Endothelial cell of umbilical vein (primary cell): Measurements from ENCODE around the gene CEBPB. TPM values are rescaled to one million over a fixed set of nuclear protein-coding genes. Genes with fewer than 3 reads are reported as not detected.

ENCODE experiments used
- BruUV-seq: library from RNA; stranded (reverse); fragments of 400-500 nt; replicated peaks from 2 replicates; lab custom pipeline; 2021; lab: Mats Ljungman, UMichigan
- CTCF ChIA-PET: fragments of 300-600, 350-600 bp; sonication (Branson Sonifier 250); formaldehyde crosslinking; loops from one replicate; lab custom pipeline; 2021; ENCODE audit warnings: antibody characterized with exemption, inconsistent platforms; lab: Charles Lee
- POLR2A ChIA-PET: fragments of 300-600, 350-600 bp; sonication (Branson Sonifier 250); formaldehyde crosslinking; loops from one replicate; lab custom pipeline; 2021; ENCODE audit warnings: antibody characterized with exemption, inconsistent platforms; lab: Charles Lee
- DNase-seq: peaks from one replicate; pipeline ENCODE4 v3.0.0-alpha.2; 2011; ENCODE audit warnings: low read depth, low spot score
- FAIRE-seq: peaks from 2 replicates; lab custom pipeline; 2011; peaks lifted over from hg19 to GRCh38; lab: Jason Lieb, UNC
- H2AFZ ChIP-seq: 2 replicates; pipeline ENCODE4 v1.6.0; 2012; ENCODE audit warnings: low read depth, low read length, control low read depth, inconsistent platforms
- H3K27ac ChIP-seq: 2 replicates; pipeline ENCODE4 v1.5.1; 2011; ENCODE audit warnings: low read depth, mild to moderate bottlenecking, control low read depth, low read length, moderate library complexity; ENCODE audit not compliant: insufficient read depth
- H3K27me3 ChIP-seq, 2 experiments: 2 replicates each; pipeline versions ENCODE4 v1.6.0 to v1.6.1; 2011; ENCODE audit warnings: low read length in 2 of 2, mixed read lengths in 1 of 2; ENCODE audit not compliant: control insufficient read depth in 2 of 2, insufficient read depth in 2 of 2
- H3K36me3 ChIP-seq, 2 experiments: 2 replicates in 1 of 2; 3 replicates in 1 of 2; pipeline ENCODE4 v1.5.1; 2011; ENCODE audit warnings: low read length in 2 of 2, mild to moderate bottlenecking in 1 of 2, moderate library complexity in 1 of 2; ENCODE audit not compliant: control insufficient read depth in 2 of 2, insufficient read depth in 2 of 2; ENCODE audit errors: extremely low read depth in 1 of 2
- H3K4me1 ChIP-seq: 3 replicates; pipeline ENCODE4 v1.5.1; 2011; ENCODE audit warnings: mild to moderate bottlenecking, low read length; ENCODE audit not compliant: control insufficient read depth, insufficient read depth; ENCODE audit errors: extremely low read depth
- H3K4me2 ChIP-seq: 2 replicates; pipeline ENCODE4 v1.6.1; 2011; ENCODE audit warnings: low read length, control low read depth, mixed read lengths; ENCODE audit not compliant: insufficient read depth
- H3K4me3 ChIP-seq, 3 experiments: fragments of 200-600 bp in 1 of 3; sonication (generic), shearing (Covaris generic) in 1 of 3; replicated peaks in 1 of 3; 2 replicates each; pipeline ENCODE4 v1.5.1; 2011 to 2016; ENCODE audit warnings: control low read depth in 3 of 3, low read length in 3 of 3, mild to moderate bottlenecking in 2 of 3, inconsistent platforms in 1 of 3, low read depth in 1 of 3, moderate library complexity in 1 of 3; ENCODE audit not compliant: insufficient read depth in 1 of 3
- H3K79me2 ChIP-seq: 2 replicates; pipeline ENCODE4 v1.6.0; 2012; ENCODE audit warnings: low read length, inconsistent platforms; ENCODE audit not compliant: control insufficient read depth, insufficient read depth
- H3K9ac ChIP-seq: replicated peaks from 2 replicates; pipeline ENCODE3; 2011; ENCODE audit warnings: low read length, control low read depth; ENCODE audit not compliant: insufficient read depth; ENCODE audit errors: extremely low read depth
- H3K9me1 ChIP-seq: replicated peaks from 3 replicates; pipeline ENCODE4 v1.6.0; 2011; ENCODE audit warnings: mild to moderate bottlenecking, low read length; ENCODE audit not compliant: control insufficient read depth, insufficient read depth; ENCODE audit errors: extremely low read depth
- H3K9me3 ChIP-seq: replicated peaks from 2 replicates; pipeline ENCODE4 v1.5.1; 2012; ENCODE audit warnings: low read length, inconsistent platforms; ENCODE audit not compliant: control insufficient read depth, insufficient read depth
- H4K20me1 ChIP-seq: replicated peaks from 2 replicates; pipeline ENCODE3; 2011; ENCODE audit warnings: mild to moderate bottlenecking, low read length; ENCODE audit not compliant: control insufficient read depth, insufficient read depth; ENCODE audit errors: extremely low read depth
- EZH2 ChIP-seq: IDR thresholded peaks from 2 replicates; pipeline ENCODE4 v1.6.1; 2012; ENCODE audit warnings: borderline replicate concordance, low read depth, mild to moderate bottlenecking, moderate library complexity, low read length, inconsistent platforms; ENCODE audit not compliant: severe bottlenecking
- FOS ChIP-seq: IDR thresholded peaks from 2 replicates; pipeline ENCODE4 v1.6.1; 2011; ENCODE audit warnings: mild to moderate bottlenecking, low read length, moderate library complexity, borderline replicate concordance; ENCODE audit not compliant: insufficient read depth
- GATA2 ChIP-seq: IDR thresholded peaks from 2 replicates; pipeline ENCODE4 v1.7.0; 2011; ENCODE audit warnings: low read depth, mild to moderate bottlenecking, moderate library complexity, mixed read lengths, low read length; ENCODE audit not compliant: insufficient read length, insufficient read depth
- JUN ChIP-seq: IDR thresholded peaks from 2 replicates; pipeline ENCODE4 v1.6.1; 2011; ENCODE audit warnings: borderline replicate concordance, low read depth; ENCODE audit not compliant: insufficient read length, insufficient read depth
- MYC ChIP-seq: IDR thresholded peaks from one replicate; pipeline ENCODE4 v1.6.1; 2011; ENCODE audit warnings: mild to moderate bottlenecking, low read depth, low read length
- POLR2A ChIP-seq: IDR thresholded peaks from 2 replicates; pipeline ENCODE4 v1.6.1; 2012; ENCODE audit warnings: low read depth, mild to moderate bottlenecking, control low read depth, low read length
- POLR2AphosphoS5 ChIP-seq: IDR thresholded peaks from 2 replicates; pipeline ENCODE4 v1.6.1; 2012; ENCODE audit warnings: low read depth, mild to moderate bottlenecking, control low read depth, low read length, moderate library complexity; ENCODE audit not compliant: insufficient read depth
- dilution Hi-C: fragments of 300-500 bp; cut with MboI; formaldehyde crosslinking; loops from one replicate; pipeline ENCODE4 v1.15.0; 2019; ENCODE audit warnings: low sequenced_read_pairs; ENCODE audit not compliant: extremely low pct_ligation_motif_present
- intact Hi-C: fragments of 100-400 bp; cut with micrococcal nuclease; formaldehyde crosslinking; loops from one replicate; pipeline ENCODE4 v1.10.0; 2022
- polyA plus RNA-seq, 4 experiments: library from polyadenylated mRNA; depleted of rRNA in 3 of 4; stranded (reverse) in 3 of 4; unstranded in 1 of 4; fragments of >200 nt; gene quantifications; 2 replicates each; pipeline versions ENCODE4 v1.2.1 to v1.2.3, GENCODE V29; 2011 to 2012; ENCODE audit warnings: missing spikeins in 1 of 4
- total RNA-seq: library from RNA; stranded (reverse); gene quantifications from 2 replicates; pipeline ENCODE4 v1.2.3, GENCODE V29; 2021
- TF ChIP-seq, protein P1 (sequence below): IDR thresholded peaks from 2 replicates; pipeline ENCODE4 v1.6.1; 2011; ENCODE audit not compliant: insufficient read depth, insufficient read length
- TF ChIP-seq, protein P2 (sequence below), 2 donors: IDR thresholded peaks; 1 replicate in 1 of 2; 2 replicates in 1 of 2; pipeline ENCODE4 v1.5.1; 2011; ENCODE audit warnings: low read length in 2 of 2, mild to moderate bottlenecking in 2 of 2, moderate library complexity in 2 of 2, control low read depth in 1 of 2, inconsistent platforms in 1 of 2, low read depth in 1 of 2; ENCODE audit not compliant: insufficient read depth in 1 of 2; ENCODE audit errors: extremely low read depth in 1 of 2

CEBPB gene
- total and polyA plus RNA-seq, 2 donors (not counting 3 experiments of a cell fraction or from before 2014, with no cell fraction given): 3.7 to 11.4 TPM

GRCh38 chr20:50211091-50211490, 20.5 kb downstream of the CEBPB start:
- DNase-seq (no peak), FAIRE-seq (no peak)
- no peaks in the 10 kb centered on the region for H3K79me2 ChIP-seq
- H3K4me3 ChIP-seq: no peak overlapping the region
- H3K9me3 ChIP-seq: no peaks in the 10 kb centered on the region
- H3K27ac ChIP-seq: no peak overlapping the region
- dilution Hi-C loops: no loop called here
- no peaks in the 10 kb centered on the region for H3K9me1 ChIP-seq
- CTCF ChIA-PET: no interaction called here
- H2AFZ ChIP-seq: no peak overlapping the region
- H3K9ac ChIP-seq: no peak overlapping the region
- H3K27me3 ChIP-seq: peaks cover 7 to 17% of the 10 kb centered on the region in 2 experiments
- TF ChIP-seq, protein P1, sequence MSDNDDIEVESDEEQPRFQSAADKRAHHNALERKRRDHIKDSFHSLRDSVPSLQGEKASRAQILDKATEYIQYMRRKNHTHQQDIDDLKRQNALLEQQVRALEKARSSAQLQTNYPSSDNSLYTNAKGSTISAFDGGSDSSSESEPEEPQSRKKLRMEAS: no peak
- no peak for TF ChIP-seq EZH2
- no peak for TF ChIP-seq POLR2A
- TF ChIP-seq GATA2: no peak
- TF ChIP-seq, protein P2, sequence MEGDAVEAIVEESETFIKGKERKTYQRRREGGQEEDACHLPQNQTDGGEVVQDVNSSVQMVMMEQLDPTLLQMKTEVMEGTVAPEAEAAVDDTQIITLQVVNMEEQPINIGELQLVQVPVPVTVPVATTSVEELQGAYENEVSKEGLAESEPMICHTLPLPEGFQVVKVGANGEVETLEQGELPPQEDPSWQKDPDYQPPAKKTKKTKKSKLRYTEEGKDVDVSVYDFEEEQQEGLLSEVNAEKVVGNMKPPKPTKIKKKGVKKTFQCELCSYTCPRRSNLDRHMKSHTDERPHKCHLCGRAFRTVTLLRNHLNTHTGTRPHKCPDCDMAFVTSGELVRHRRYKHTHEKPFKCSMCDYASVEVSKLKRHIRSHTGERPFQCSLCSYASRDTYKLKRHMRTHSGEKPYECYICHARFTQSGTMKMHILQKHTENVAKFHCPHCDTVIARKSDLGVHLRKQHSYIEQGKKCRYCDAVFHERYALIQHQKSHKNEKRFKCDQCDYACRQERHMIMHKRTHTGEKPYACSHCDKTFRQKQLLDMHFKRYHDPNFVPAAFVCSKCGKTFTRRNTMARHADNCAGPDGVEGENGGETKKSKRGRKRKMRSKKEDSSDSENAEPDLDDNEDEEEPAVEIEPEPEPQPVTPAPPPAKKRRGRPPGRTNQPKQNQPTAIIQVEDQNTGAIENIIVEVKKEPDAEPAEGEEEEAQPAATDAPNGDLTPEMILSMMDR (IDR thresholded peaks at IDR 0.05; ENCODE audit: extremely low read depth in 1 of 2, insufficient read depth in 1 of 2, low read depth in 1 of 2, low read length in 2 of 2): no peak
- TF ChIP-seq JUN: no peak
- TF ChIP-seq POLR2AphosphoS5: no peak
- no peak for TF ChIP-seq FOS
- no peak for TF ChIP-seq MYC
- no peaks in the 10 kb centered on the region for H3K4me1 ChIP-seq
- POLR2A ChIA-PET: no interaction called here
- intact Hi-C loops: no loop called here
- H4K20me1 ChIP-seq: no peaks in the 10 kb centered on the region
- H3K36me3 ChIP-seq: no peaks in the 10 kb centered on the region
- H3K4me2 ChIP-seq: no peak overlapping the region
- no TSS peak for BruUV-seq
